Activated CD8-positive, alpha-beta memory T cell treated with anti-CD3 and anti-CD28 coated beads for 1 hour (primary cell): ENCODE data around the gene ZNF701.
"Not testable (repeated sequence)": the region's sequence is repeated elsewhere in the genome, so short reads cannot be mapped to it uniquely, and the experiment has no call there.

Experiments
- DNase-seq, 2 donors: peaks; one replicate each; pipeline ENCODE4 v3.0.0-alpha.2; 2020; ENCODE audit warnings: low read depth in 1 of 2; ENCODE audit errors: extremely low read depth in 1 of 2

The ZNF701 gene

DNA sequence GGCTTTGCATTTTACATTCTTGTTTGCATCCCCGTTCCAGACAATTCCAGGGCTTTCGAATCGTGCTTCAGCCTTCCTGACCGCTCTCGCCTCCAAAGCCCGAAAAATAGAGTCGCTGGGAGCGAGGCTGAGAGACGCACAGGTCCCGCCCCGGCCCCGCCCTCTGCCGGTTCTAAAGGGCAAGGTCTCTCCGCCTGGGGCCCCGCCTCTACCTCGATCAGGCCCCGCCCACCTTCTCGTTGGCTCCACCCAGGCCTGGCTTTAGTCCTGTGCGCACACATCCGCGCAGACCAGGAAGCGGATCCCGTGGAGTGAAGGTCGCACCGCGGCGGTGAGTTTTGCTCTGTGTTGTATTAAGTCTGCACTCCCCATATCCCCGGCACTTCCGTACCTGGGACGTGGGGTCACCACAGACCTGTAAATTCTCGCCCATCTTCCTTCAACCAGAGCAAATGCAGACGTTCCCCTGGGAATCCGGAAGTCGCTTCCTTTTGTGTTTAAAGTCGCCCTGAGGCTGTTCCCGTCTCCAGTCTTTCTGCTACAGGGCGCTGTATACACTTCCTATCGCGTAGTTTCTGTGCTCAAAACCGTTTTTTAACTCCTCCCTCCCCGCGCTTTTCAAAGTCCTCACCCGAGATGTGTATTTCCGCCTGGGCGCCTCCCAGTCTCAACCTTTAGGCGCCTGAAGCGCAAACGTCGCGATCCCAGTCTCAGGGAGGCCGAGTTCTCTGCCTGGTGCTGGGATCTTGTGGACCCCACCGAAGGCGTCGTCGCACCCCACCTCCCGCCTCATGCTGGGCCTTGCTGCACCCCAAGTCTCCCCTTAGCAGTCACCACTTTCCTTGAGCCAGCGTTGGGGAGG, at the start of gene ZNF701:
Gene ZNF701 (plus strand): TSS at position 288 of the 862 bp plus-strand sequence. CDS start 3,861 bp downstream, outside the sequence.
- peak; percentile 85 to 93 for DNase-seq

- no peak for DNase-seq
Measured at GRCh38 chr19:52522551-52522950, 47.5 kb upstream of the ZNF701 start.

GRCh38 chr19:52524086-52524485, 46.0 kb upstream of the ZNF701 start:
- no peak for DNase-seq

DNA sequence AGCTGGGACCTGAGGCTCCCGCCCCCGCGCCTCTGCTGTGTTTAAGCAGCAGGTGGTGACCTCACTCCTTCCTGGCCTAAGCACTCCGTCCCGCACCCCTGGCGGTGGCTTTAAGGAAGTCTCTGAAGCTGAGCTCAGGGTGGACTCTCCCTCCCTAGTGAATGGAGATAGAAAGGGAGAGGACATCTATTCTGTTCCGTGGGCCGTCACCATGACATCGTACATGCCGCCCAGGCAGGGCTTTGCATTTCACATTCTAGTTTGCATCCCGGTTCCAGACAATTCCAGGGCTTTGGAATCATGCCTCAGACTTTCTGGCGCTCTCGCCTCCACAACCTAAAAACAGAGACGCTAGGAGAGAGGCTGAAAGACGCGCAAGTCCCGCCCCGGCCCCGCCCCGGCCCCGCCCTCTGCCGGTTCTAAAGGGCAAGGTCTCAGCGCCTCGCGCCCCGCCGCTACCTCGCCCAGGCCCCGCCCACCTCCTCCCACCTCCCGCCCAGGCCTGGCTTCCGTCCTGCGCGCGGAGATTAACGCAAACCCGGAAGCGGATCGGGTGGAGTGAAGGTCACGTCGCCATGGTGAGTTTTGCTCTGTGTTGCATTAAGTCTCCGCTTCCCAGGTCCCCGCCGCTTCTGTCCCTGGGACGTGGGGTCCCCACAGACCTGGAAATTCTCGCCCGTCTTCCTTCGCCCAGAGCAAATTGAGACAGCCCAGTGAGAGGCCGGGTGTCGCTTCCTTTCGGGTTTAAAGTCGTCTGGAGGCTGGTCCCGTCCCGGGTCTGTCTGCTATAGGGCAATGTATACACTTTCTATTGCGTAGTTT, 42.7 kb upstream of the ZNF701 start, which contains the start of gene ZNF808:
Gene ZNF808 (plus strand): TSS at position 535 of the 822 bp plus-strand sequence. CDS start 15,617 bp downstream, outside the sequence.
- DNase-seq, result peak; percentile 93 to 98

DNA sequence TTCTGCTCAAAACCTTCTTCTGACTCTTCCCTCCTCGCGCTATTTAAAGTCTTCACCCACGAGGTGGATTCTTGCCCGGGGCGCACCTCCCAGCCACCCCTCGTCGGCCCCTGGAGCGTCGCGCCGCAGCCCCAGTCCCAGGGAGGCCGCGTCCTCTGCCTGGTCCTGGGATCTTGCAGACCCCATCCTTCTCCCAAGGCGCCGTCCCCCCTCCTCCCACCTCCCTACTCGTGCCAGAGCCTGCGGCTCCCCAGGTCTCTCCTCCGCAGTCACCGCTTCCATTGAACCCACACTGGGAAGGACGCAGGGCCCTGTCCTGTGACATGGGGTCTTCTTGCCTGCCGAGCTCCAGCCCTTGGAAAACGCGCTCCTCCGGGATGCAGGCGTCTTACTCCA, 42.1 kb upstream of the ZNF701 start:
- DNase-seq, result no peak

- no peak for DNase-seq
Measured at GRCh38 chr19:52532480-52532879, 37.6 kb upstream of the ZNF701 start.

- no peak for DNase-seq
Measured at GRCh38 chr19:52533901-52534300, 36.2 kb upstream of the ZNF701 start.

GRCh38 chr19:52535385-52535770, 34.7 kb upstream of the ZNF701 start:
- not testable (repeated sequence) for DNase-seq

GRCh38 chr19:52535771-52536447, 34.2 kb upstream of the ZNF701 start:
- peak; percentile 81 to 87 for DNase-seq

GRCh38 chr19:52536448-52536800, 33.7 kb upstream of the ZNF701 start:
- DNase-seq, result peak in 1 of 2 donors; percentile 17

GRCh38 chr19:52538815-52539214, 31.3 kb upstream of the ZNF701 start:
- DNase-seq, result not testable (repeated sequence)

DNA sequence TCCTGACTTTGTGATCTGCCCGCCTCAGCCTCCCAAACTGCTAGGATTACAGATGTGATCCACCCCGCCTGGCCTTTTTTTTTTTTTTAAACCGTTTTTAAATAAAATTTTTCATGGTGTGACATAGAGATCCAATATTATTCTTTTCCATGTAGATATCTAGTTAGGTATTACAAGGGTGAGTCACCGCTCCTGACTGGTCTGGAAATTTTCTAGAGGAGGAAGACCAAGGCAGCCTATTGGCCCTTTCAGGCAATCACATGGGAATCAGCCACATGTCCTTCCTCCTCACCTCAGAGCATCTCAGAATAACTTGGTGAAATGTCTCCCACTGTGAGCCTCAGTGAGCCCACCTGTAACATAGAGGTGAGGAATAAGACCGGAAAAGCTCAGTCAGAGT, 28.9 kb upstream of the ZNF701 start:
- not testable (repeated sequence) for DNase-seq

- DNase-seq, result no peak
Measured at GRCh38 chr19:52541608-52542007, 28.5 kb upstream of the ZNF701 start.

DNA sequence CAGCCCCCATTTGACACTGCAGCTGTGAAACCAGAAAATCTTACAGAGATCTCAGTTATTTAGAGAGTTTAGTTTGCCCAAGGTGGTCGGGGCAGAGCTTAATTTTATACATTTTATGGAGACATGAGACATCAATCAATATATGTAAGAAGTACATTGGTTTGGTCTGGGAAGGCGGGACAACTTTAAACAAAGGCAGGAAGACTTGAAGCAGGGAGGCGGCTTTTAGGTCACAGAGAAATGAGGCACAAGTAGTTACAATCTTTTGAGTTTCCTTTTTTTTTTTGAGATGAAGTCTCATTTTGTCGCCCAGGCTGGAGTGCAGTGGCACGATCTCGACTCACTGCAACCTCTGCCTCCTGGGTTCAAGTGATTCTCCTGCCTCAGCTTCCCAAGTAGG, 27.5 kb upstream of the ZNF701 start:
- not testable (repeated sequence) for DNase-seq

DNA sequence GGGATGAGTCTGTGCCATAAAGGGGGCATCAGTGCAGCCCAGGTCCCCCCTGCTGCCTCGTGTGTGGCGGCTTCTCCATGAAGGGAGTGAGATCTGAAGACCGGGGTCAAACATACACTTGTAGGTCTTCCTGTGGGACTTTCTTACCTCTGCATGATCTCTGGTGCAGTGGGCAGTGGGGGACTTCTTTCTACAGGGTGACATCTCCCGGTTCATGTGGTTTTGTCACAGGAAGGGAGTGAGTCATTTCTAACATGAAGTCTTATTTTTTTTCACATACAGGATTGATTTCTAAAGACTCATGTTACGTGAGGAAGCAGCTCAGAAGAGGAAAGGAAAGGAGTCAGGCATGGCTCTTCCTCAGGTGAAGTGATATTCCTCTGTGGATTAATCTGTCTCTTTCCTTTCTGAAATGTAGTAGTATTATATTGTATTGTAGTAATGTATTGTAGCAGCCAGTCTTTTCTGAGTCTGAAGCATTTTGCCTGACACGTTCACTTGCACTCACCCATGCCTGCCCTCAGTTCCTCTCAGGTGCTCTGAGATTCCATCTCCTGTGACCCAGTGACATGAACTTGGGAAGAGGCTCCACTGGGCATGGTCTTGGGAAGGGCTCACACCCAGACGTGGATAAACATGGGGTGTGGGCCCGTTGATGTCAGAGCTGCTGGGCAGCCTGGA, 27.0 kb upstream of the ZNF701 start:
- DNase-seq, result no peak

GRCh38 chr19:52554216-52554971, 15.7 kb upstream of the ZNF701 start:
- no peak for DNase-seq

DNA sequence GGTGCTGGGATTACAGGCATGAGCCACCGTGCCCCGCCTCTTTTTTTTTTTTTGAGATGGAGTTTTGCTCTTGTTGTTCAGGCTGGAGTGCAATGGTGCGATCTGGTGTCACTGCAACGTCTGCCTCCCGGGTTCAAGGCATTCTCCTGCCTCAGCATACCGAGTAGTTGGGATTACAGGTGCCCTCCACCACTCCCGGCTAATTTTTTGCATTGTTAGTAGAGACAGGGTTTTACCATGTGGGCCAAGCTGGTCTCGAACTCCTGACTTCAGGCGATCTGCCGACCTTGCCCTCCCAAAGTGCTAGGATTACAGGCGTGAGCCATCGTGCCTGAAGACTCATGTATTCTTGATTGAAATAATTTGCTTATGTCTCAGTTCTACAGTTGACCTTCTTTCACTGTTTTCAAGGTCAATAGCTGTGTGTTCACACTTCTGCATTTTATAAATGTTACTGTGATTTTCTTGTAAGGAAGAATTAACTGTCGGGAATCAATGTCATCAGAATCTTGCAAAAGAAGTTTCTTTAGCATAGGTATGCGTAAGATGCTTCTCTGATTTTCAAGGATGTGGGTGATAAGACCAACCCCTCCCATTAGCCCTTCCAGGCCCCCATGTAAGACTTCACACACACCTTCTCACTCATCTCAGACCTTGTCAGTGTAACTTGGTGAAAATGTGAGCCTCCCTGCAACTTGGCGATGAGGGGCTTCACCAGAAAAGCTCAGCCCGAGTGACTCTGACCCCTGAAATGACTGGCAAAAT, 12.7 kb upstream of the ZNF701 start:
- no peak for DNase-seq

DNA sequence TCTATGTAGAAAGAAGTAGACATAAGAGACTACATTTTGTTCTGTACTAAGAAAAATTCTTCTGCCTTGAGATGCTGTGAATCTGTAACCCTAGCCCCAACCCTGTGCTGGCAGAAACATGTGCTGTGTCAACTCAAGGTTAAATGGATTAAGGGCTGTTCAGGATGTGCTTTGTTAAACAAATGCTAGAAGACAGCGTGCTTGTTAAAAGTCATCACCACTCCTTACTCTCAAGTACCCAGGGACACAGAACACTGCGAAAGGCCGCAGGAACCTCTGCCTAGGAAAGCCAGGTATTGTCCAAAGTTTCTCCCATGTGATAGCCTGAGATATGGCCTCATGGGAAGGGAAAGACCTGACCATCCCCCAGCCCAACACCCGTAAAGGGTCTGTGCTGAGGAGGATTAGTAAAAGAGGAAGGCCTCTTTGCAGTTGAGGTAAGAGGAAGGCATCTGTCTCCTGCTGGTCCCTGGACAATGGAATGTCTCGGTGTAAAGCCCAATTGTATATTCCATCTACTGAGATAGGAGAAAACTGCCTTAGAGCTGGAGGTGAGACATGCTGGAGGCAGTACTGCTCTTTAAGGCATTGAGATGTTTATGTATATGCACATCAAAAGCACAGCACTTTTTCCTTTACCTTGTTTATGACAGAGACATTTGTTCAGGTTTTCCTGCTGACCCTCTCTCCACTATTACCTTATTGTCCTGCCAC, 11.2 kb upstream of the ZNF701 start:
- DNase-seq, result not testable (repeated sequence)
